ENCODE measurements around the gene CDH16. TPM values are rescaled to one million over a fixed set of nuclear protein-coding genes. Genes with fewer than 3 reads are reported as not detected.

The CDH16 gene
- total and polyA plus RNA-seq, 2 of the 13 experiments (the other 11 are each of a cell fraction or from before 2014, with no cell fraction given) = 2.7 to 3.9 TPM

- 0 out of 2 replicates have a peak, but pooled peaks have one; percentile 35 for TF ChIP-seq ZNF720 (CRISPR knock-in tag; IDR thresholded peaks at IDR 0.05)
- no peak for TF ChIP-seq SKIL (CRISPR knock-in tag; IDR thresholded peaks at IDR 0.05; ENCODE audit: borderline replicate concordance)
- peak; percentile 65; the same call in 1 of the 2 replicates for TF ChIP-seq ZIK1 (CRISPR knock-in tag; IDR thresholded peaks at IDR 0.05; ENCODE audit: borderline replicate concordance, low read depth)
- TF ChIP-seq YY1 (IDR thresholded peaks at IDR 0.05; ENCODE audit: insufficient read depth, insufficient replicate concordance, low read depth, low read length) = no peak
- TF ChIP-seq ZBTB37 (CRISPR knock-in tag; IDR thresholded peaks at IDR 0.05) = no peak
- TF ChIP-seq ZNF205 (CRISPR knock-in tag; IDR thresholded peaks at IDR 0.05) = peak; percentile 61; the same call in 1 of the 2 replicates
- no peak for TF ChIP-seq ZNF354B (CRISPR knock-in tag; IDR thresholded peaks at IDR 0.05)
- no peak for TF ChIP-seq ZNF282 (IDR thresholded peaks at IDR 0.05; ENCODE audit: partially characterized antibody)
- peak; percentile 94 for TF ChIP-seq THAP9 (CRISPR knock-in tag; IDR thresholded peaks at IDR 0.05; ENCODE audit: borderline replicate concordance)
- peak; percentile 74 for TF ChIP-seq ZEB1 (IDR thresholded peaks at IDR 0.05; ENCODE audit: insufficient replicate concordance, low read depth)
- TF ChIP-seq ZNF34 (CRISPR knock-in tag; IDR thresholded peaks at IDR 0.05; ENCODE audit: borderline replicate concordance) = peak; percentile 59; the same call in 1 of the 2 replicates
- TF ChIP-seq MYC (CRISPR knock-in tag; IDR thresholded peaks at IDR 0.05; ENCODE audit: borderline replicate concordance) = peak; percentile 98
- TF ChIP-seq IKZF4 (CRISPR knock-in tag; IDR thresholded peaks at IDR 0.05; ENCODE audit: borderline replicate concordance, low read depth, not compliant biosample characterization) = peak; percentile 97
- peak; percentile 59; the same call in 1 of the 2 replicates for TF ChIP-seq ZSCAN25 (CRISPR knock-in tag; IDR thresholded peaks at IDR 0.05)
- peak; percentile 83; the same call in 1 of the 2 replicates for TF ChIP-seq ZNF17 (CRISPR knock-in tag; IDR thresholded peaks at IDR 0.05)
- no peak for TF ChIP-seq PAF1 (CRISPR knock-in tag; IDR thresholded peaks at IDR 0.05)
- TF ChIP-seq NCOR1 (IDR thresholded peaks at IDR 0.05; ENCODE audit: borderline replicate concordance, low read length) = no peak
- no peak for TF ChIP-seq ZNF780A (CRISPR knock-in tag; IDR thresholded peaks at IDR 0.05)
- peak; percentile 91 for TF ChIP-seq TAF1 (CRISPR knock-in tag; IDR thresholded peaks at IDR 0.05)
- no peak for TF ChIP-seq ATAD3A (CRISPR knock-in tag; IDR thresholded peaks at IDR 0.05)
- TF ChIP-seq KMT2A (CRISPR knock-in tag; IDR thresholded peaks at IDR 0.05) = peak; percentile 87
- TF ChIP-seq SOX13 (IDR thresholded peaks at IDR 0.05) = no peak
- peak in 1 of 2 experiments; percentile 48; a peak in 2 of 4 replicates for TF ChIP-seq SOX13 (CRISPR knock-in tag; conservative IDR thresholded peaks at IDR 0.05 in 1 of 2, IDR thresholded peaks at IDR 0.05 in 1 of 2)
Observed at GRCh38 chr16:66880288-66881013, 38.2 kb downstream of the CDH16 start, which contains the start of gene PDP2 (continued).

All from HepG2 (cell line).